ENCODE results near the gene DTNA.
"Not testable (repeated sequence)": the region's sequence is repeated elsewhere in the genome, so short reads cannot be mapped to it uniquely, and the experiment has no call there.

The DTNA gene

GRCh38 chr18:34726286-34727004, 16.3 kb downstream of the DTNA start:
- DNase-seq: no peak

- DNase-seq: no peak
These were observed 19.2 kb downstream of the DTNA start for GRCh38 chr18:34729264-34729663.

- DNase-seq: no peak
These were observed 19.8 kb downstream of the DTNA start for GRCh38 chr18:34729740-34730355.

GRCh38 chr18:34730774-34731173, 20.7 kb downstream of the DTNA start:
- DNase-seq: no peak

- DNase-seq: no peak
These were observed 24.0 kb downstream of the DTNA start for GRCh38 chr18:34734056-34734455.

GRCh38 chr18:34734526-34734925, 24.4 kb downstream of the DTNA start:
- DNase-seq: not testable (repeated sequence)

- no peak for DNase-seq
These were observed 28.2 kb downstream of the DTNA start for GRCh38 chr18:34738175-34738894.

- DNase-seq: no peak
These were observed 30.0 kb downstream of the DTNA start for GRCh38 chr18:34740101-34740500.

- no peak for DNase-seq
These were observed 30.6 kb downstream of the DTNA start for GRCh38 chr18:34740724-34741123.

- DNase-seq: no peak
These were observed 31.3 kb downstream of the DTNA start for GRCh38 chr18:34741401-34741800.

GRCh38 chr18:34742891-34743341, 32.8 kb downstream of the DTNA start:
- no peak for DNase-seq

GRCh38 chr18:34744569-34744968, 34.5 kb downstream of the DTNA start:
- DNase-seq: no peak

GRCh38 chr18:34746614-34747013, 36.5 kb downstream of the DTNA start:
- DNase-seq: no peak

GRCh38 chr18:34749721-34750120, 39.6 kb downstream of the DTNA start:
- no peak for DNase-seq

- no peak for DNase-seq
These were observed 42.0 kb downstream of the DTNA start for GRCh38 chr18:34752056-34752455.

GRCh38 chr18:34754300-34754699, 44.2 kb downstream of the DTNA start:
- DNase-seq: no peak

GRCh38 chr18:34757666-34758065, 47.6 kb downstream of the DTNA start:
- DNase-seq: no peak

- no peak for DNase-seq
These were observed 48.4 kb downstream of the DTNA start for GRCh38 chr18:34758378-34758948.

GRCh38 chr18:34760444-34760843, 50.3 kb downstream of the DTNA start:
- DNase-seq: no peak

- DNase-seq: no peak
These were observed 54.4 kb downstream of the DTNA start for GRCh38 chr18:34764451-34764850.

GRCh38 chr18:34767601-34768027, 57.5 kb downstream of the DTNA start:
- no peak for DNase-seq

GRCh38 chr18:34771958-34772357, 61.9 kb downstream of the DTNA start:
- no peak for DNase-seq

- no peak for DNase-seq
These were observed 62.8 kb downstream of the DTNA start for GRCh38 chr18:34772887-34773286.

GRCh38 chr18:34773378-34773777, 63.3 kb downstream of the DTNA start:
- DNase-seq: no peak

Measured in NCI-H187 (cell line).